NCI-H146 treated with DMSO at 0.1 percent for 48 hours (cell line): ENCODE data around the gene SCO1.
"Not testable (repeated sequence)": the region's sequence is repeated elsewhere in the genome, so short reads cannot be mapped to it uniquely, and the experiment has no call there.

ENCODE experiments used
- DNase-seq: peaks from one replicate; lab custom pipeline; 2025; ENCODE audit not compliant: unreplicated experiment; lab: John Stamatoyannopoulos, UW

SCO1 gene

GRCh38 chr17:10726196-10726595, 28.9 kb upstream of the SCO1 start:
- DNase-seq, result no peak

- no peak for DNase-seq
Observed at GRCh38 chr17:10725262-10725661, 27.9 kb upstream of the SCO1 start.

GRCh38 chr17:10724546-10725195, 27.3 kb upstream of the SCO1 start:
- no peak for DNase-seq

GRCh38 chr17:10718547-10718946, 21.2 kb upstream of the SCO1 start:
- no peak for DNase-seq

DNA sequence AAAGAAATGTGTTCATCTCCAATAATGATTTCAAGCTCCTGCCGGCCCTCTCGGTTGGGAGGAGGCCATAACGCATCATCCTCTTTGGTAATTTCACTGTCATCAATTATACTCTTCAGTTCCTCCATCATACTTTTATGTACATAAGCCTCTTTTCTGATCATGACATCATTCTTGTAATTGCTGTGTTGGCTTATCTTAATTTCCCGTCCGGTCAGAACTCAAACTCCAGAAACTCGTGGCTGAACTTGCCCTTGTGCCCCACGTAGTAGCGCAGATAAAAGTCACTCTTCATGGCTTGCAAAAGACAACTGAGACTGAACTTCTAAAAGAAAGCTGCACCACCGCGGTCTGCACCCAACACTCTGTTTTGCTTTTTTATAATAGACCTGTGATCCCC, 18.9 kb upstream of the SCO1 start:
- no peak for DNase-seq

GRCh38 chr17:10713318-10713717, 16.0 kb upstream of the SCO1 start:
- no peak for DNase-seq

GRCh38 chr17:10705727-10706126, 8.4 kb upstream of the SCO1 start:
- DNase-seq, result no peak

DNA sequence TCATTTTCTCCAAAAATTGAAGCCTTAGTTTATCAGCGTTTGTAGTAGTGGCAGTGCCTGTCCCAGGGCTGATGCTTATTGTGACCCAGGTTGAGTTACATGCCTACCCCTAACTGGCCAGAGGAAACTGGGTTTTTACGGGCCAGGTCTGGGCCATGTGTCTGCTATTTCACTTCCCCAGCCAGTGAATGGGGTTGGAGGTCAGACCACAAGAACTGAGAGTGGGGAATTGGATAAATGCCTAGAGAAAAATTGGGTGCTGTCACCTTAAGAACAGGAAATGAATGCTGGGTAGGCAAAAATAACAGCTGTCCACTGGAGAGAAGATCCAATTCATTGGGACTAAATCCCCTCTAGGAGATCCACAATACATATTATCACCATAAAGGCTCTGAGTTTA, 5.2 kb upstream of the SCO1 start:
- DNase-seq, result no peak

DNA sequence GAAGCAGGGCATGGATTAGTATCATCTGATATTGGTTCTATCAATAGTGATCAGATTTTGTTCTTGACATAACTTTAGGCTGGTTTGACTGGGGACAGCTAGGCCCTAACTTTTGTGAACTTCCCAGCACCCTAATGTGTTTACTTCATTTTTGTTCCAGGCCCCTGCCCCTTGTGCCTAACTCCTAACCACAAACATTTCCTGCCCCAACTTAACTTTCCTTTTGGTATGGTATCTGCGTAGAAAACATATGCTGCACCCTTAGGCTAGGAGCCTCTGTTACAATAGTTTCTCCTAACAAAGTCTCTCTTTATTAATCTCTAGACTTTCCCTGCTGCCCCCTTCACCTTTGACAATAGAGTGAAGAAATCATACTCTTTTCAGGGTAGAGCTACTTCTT, 2.5 kb upstream of the SCO1 start:
- DNase-seq, result no peak

DNA sequence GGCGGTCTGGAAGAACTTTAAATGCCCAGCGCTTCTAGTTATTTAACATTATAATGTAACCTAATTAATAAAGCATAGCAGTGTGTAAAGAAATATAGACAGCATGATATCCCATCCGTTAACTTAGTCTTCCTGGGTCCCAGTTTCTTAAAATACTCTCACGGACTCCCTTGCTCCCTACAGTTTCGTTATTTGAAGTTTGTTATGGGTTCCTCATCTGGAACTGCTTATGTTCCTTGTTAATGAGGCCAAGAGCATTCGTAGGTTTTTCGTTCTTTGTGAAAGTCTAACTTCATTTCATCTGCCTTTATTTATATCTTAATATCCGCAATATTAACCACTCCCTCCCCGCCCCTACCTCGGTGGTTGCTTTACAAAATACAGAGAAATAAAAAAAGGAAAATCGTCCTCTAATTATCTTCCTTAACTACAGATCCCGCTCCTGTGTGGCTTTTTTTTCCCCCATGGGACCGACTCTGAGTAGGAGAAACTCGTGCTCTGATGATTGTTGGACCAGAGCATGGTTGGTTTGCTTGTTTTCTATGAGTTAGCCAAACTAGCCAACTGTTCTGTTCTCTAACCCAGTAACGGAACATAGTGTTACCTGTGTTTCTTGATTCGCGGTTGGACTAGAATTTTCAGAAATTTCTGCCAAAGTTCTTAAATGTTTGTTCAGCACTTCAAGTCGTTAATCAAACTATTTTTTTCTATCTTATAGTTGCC, 924 bp upstream of the SCO1 start:
- DNase-seq, result no peak

- DNase-seq, result not testable (repeated sequence)
Observed at GRCh38 chr17:10695875-10696407, 1.4 kb downstream of the SCO1 start.

DNA sequence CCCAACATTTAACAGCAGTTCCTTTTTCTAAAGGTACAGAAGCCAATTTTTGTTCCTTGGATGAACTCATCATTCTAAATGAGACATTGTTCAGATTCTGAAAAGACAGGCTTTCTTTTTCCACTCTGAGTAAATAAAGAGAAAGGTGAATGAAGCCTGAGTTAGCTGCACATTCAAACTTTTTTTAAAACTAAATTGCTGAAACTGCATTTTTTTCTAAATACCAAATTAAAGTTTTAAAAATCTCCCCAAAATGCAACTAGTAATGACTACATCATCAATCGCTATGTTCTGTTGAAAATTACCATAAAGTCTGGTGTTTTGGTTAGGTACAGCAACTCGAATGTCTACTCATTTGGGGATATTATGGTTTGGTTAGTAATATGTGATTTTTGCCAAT, 9.8 kb downstream of the SCO1 start:
- no peak for DNase-seq

GRCh38 chr17:10683853-10684252, 13.5 kb downstream of the SCO1 start:
- DNase-seq, result no peak

- no peak for DNase-seq
Observed at GRCh38 chr17:10681866-10682446, 15.4 kb downstream of the SCO1 start.

GRCh38 chr17:10674704-10675103, 22.6 kb downstream of the SCO1 start:
- DNase-seq, result no peak

DNA sequence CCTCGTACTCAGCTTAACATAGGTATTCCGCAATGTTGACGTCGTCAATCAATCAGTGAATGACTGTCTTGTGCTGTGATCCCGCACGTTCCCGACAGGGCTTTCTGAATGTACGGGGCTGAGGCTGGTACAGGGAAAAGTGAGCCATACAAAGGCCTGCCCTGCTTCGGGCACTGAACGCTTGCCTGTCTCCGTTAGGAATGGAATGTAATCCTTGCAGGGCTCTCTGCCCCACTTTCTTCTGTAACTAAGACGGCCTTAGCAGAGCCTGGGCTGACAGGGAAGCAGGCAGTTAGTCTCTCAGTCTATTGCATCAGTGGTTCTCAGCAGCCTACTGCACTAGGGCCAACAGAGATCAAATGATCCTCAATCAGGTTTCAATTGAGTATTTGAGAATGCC, 24.0 kb downstream of the SCO1 start:
- no peak for DNase-seq

GRCh38 chr17:10668775-10669174, 28.6 kb downstream of the SCO1 start:
- no peak for DNase-seq

DNA sequence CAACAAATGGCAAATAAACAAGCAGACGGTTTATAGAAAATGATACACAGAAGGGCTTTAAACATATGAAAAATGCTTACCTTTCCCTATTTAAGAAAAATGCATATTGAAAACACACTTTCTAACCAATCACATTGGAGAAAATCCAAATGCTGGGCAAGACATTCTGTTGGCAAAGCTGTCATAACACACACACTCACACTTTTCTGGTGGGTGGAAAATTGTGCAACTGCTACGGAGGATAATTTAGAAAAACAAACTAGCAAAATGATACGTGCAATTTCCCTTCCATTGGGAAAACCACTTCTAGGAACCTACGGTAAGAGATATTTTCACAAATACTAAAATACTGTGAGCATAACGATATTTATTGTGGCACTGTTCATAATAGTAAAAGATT, 30.4 kb downstream of the SCO1 start:
- DNase-seq, result no peak

DNA sequence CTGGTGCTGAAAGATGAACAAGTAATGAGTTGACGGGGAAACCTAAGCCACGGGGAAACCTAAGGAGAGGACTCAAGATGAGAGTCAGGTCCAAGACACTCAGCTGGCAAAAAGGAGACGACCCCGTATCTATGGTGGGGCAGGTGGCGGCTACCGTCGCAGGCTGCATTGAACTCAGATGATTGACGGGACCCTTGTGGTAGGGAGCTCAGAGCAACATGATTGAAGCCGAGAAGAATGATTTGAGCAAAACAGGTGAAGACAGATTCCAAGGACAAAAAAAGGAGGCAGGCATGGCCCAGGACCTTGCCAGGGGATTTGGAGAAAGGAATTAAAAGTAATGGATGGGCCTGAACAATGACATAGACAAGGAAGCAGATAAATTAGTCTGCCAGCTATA, 32.8 kb downstream of the SCO1 start:
- no peak for DNase-seq

DNA sequence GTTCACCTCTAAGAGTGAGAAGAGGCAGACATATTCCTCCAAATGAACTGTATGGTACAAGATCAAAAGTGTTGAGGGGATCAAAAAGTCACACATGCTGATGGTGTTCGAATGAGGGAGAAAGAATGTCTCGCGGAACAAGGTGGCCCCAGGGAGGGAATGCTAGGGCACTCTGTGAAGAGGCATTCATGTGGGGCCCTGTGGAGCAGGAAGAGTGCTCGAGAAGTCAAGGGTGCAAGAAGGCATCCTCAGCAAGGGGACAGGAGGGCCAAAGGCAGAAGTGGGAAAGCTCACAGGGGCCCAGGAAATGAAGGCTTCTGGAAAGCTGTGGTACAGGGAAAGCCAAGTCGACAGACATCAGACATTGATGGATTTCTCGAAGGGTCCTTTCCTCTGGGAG, 34.1 kb downstream of the SCO1 start:
- no peak for DNase-seq

DNA sequence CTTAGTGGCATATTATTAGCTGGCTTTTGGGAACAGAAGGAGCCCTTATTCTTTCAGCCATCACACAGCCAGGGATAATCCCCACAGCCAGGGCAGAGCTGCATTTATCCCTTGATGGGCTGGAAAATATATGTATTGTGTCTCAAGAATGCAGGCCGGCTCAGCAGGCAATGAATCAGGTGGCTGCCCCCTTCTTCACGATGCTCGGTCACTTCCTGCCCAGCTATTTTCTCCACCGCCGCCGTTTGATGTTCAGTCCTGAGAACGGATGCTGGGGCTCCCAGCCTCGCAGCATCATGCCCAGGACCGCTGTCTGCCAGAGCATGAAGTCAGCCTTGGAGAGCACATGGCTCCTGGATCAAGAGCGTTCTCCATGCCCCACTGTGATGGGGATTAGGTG, 35.9 kb downstream of the SCO1 start:
- DNase-seq, result no peak

- DNase-seq, result no peak
Observed at GRCh38 chr17:10657879-10658278, 39.5 kb downstream of the SCO1 start.
